Hippocampal formation (tissue), 2 donors: Measurements from ENCODE around the gene AFG1L.
"Not testable (repeated sequence)": the region's sequence is repeated elsewhere in the genome, so short reads cannot be mapped to it uniquely, and the experiment has no call there.

Experiments used
- DNase-seq, 2 donors: peaks; one replicate each; lab custom pipeline; 2025; lab: John Stamatoyannopoulos, UW

Gene AFG1L

GRCh38 chr6:108294727-108295625 lies at the start of gene AFG1L:
AFG1L (plus strand) TSS chr6:108295054; CDS start chr6:108295080, 26 bp downstream.
- peak; percentile 83 to 89 for DNase-seq

- not testable (repeated sequence) for DNase-seq
These were observed 49.8 kb upstream of the AFG1L start for GRCh38 chr6:108245095-108245494.

- DNase-seq = no peak
These were observed 46.8 kb upstream of the AFG1L start for GRCh38 chr6:108247965-108248536.

DNA sequence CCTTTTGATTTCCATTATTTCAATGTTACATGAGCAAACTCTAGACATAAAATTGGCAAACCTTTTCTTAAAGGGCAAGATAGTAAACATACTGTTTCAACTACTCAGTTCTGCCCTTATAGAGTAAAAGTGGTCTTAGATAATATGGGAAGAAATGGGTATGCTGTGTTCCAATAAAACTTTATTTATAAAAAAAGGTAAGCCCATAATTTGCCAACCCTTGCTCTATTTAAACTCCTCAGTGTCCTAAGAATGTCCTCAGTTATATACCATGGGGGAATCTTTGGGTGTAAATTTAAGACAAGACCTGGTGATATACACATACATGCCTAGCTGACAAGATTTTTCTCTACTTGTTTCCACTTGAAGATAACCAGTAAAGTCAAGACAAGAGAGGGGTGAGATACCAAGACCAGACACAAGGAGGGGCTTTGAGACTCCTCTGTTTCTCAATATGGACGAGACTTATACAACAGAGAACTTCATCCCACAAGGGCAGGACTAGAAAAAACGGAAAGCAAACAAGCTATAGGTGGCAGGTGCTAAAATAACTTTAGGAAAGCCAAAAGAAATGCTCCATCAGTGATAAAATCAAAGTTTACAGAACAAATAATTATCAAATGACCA lies 44.5 kb upstream of the AFG1L start:
- no peak for DNase-seq

- no peak for DNase-seq
These were observed 43.6 kb upstream of the AFG1L start for GRCh38 chr6:108251252-108251651.

GRCh38 chr6:108252055-108252454 lies 42.8 kb upstream of the AFG1L start:
- no peak for DNase-seq

- no peak for DNase-seq
These were observed 41.6 kb upstream of the AFG1L start for GRCh38 chr6:108253241-108253640.

GRCh38 chr6:108254433-108255410 lies 40.1 kb upstream of the AFG1L start:
- DNase-seq = no peak

- peak; percentile 44 to 50 for DNase-seq
These were observed 34.6 kb upstream of the AFG1L start for GRCh38 chr6:108260126-108260808.

- DNase-seq = peak; percentile 91 to 99
These were observed 33.9 kb upstream of the AFG1L start, which contains the start of gene SNX3 for GRCh38 chr6:108260809-108261569. SNX3 (minus strand) TSS chr6:108261040; CDS start chr6:108260921, 119 bp downstream.

GRCh38 chr6:108263371-108263770 lies 31.5 kb upstream of the AFG1L start:
- no peak for DNase-seq

- DNase-seq = no peak
These were observed 26.0 kb upstream of the AFG1L start for GRCh38 chr6:108268845-108269244.

- not testable (repeated sequence) for DNase-seq
These were observed 24.9 kb upstream of the AFG1L start for GRCh38 chr6:108269955-108270354.

GRCh38 chr6:108274546-108274945 lies 20.3 kb upstream of the AFG1L start:
- no peak for DNase-seq

- no peak for DNase-seq
These were observed 18.9 kb upstream of the AFG1L start for GRCh38 chr6:108275976-108276375.

DNA sequence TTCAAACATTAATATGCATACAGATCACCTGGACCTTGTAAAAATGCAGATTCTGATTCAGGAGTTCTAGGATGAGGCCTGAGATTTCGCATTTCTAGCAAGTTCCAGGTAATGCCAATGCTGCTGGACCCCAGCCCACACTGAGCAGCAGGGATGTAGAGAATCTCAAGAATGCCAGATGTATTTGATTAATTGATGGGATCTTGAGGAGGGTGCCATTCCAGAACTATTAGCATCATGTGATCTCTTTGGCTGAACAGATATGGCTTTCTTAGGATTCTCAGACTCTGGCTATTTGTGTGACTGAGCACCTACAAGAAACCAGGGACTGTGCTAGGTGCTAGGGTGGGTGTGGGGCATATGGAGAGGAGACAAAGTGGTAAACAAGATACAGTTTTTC lies 17.6 kb upstream of the AFG1L start:
- no peak for DNase-seq

DNA sequence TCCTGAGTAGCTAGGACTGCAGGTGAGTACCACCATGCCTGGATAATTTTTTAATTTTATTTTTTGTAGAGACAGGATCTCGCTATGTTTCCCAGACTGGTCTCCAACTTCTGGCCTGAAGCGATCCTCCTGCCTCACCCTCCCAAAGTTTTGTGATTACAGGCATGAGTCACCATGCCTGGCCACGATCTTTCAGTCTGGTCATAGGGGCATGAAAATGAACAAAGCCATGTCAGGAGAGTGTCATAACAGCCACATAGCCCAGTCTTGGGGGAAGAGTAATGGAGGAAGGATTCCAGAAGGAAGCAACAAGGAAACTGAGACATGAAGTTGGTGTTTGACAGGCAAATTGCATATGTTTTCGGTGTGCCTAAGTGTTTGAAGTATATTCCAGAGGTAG lies 17.0 kb upstream of the AFG1L start:
- no peak for DNase-seq

DNA sequence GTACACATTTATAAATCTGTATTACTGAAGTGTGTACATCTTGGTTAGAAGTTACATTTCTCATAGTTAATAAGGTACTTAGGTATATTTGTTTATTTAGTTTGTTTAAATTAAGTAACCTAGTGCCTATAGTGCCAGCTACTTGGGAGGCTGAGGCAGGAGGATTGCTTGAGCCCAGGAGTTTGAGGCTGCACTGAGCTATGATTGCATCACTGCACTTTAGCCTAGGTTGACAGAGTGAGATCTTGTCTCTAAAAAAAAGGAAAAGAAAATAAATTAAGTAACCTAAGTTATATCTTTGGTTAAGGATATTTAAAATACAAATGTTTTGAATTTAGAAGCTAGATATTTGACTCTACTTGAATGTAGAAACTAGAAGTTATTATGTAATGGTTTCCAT lies 9.5 kb upstream of the AFG1L start:
- DNase-seq = no peak

- DNase-seq = no peak
These were observed 8.5 kb upstream of the AFG1L start for GRCh38 chr6:108286366-108286765.

GRCh38 chr6:108287373-108287772 lies 7.5 kb upstream of the AFG1L start:
- DNase-seq = no peak
